ENCODE data around the gene ZFP1. TPM values are rescaled to one million over a fixed set of nuclear protein-coding genes. Genes with fewer than 3 reads are reported as not detected.

Gene ZFP1
- total RNA-seq, 1 experiment from 2014 or later, result 15.3 TPM

GRCh38 chr16:75111514-75111940 lies 36.8 kb upstream of the ZFP1 start:
- Mint-ChIP-seq H3K36me3 (ENCODE audit: insufficient read depth in 1 of 3, low read depth in 3 of 3) (peaks cover 2 to 10% (median 6%) of the 10 kb centered on the region in 3 experiments; a peak in 5 of 7 replicates), H3K27me3 (ENCODE audit: low read depth) (peaks cover 4% of the 10 kb centered on the region; the same call in 1 of the 2 replicates), H3K4me3 (peak overlapping the region in 1 of 2 experiments; percentile 38; a peak in 2 of 5 replicates), H3K9me3 (no peaks in the 10 kb centered on the region), H3K4me1 (peaks cover 44 to 57% of the 10 kb centered on the region in 2 experiments), H3K27ac (peak overlapping the region in 2 of 3 experiments; percentile 57 to 82; a peak in 3 of 7 replicates)
- Histone ChIP-seq H4K5ac (ENCODE audit: insufficient read length, low read depth, low read length) (no peak overlapping the region), H3K27me3 (ENCODE audit: insufficient read depth, low read length) (no peaks in the 10 kb centered on the region), H3K14ac (ENCODE audit: insufficient read depth, low read length) (no peak overlapping the region), H3T11ph (ENCODE audit: low read length) (no peak overlapping the region), H2AFZ (ENCODE audit: low read length) (no peak overlapping the region), H2BK15ac (ENCODE audit: low read depth, low read length) (no peak overlapping the region), H3K79me1 (ENCODE audit: insufficient read depth, low read depth, low read length, poor library complexity, severe bottlenecking) (no peaks in the 10 kb centered on the region), H3K4ac (ENCODE audit: low read depth, low read length) (no peak overlapping the region), H3K23me2 (ENCODE audit: insufficient read length, low read depth, low read length, poor library complexity, severe bottlenecking) (no peaks in the 10 kb centered on the region), H2BK120ac (ENCODE audit: low read depth, low read length, poor library complexity, severe bottlenecking) (no peak overlapping the region), H4K91ac (ENCODE audit: insufficient read length, low read depth, low read length) (no peak overlapping the region), H2BK5ac (ENCODE audit: insufficient read length, low read length) (no peak overlapping the region), H3K27ac (ENCODE audit: insufficient read length, low read depth, low read length) (no peak overlapping the region), H4K20me1 (ENCODE audit: control insufficient read depth, insufficient read depth, insufficient read length) (no peaks in the 10 kb centered on the region), H3K9ac (ENCODE audit: extremely low read depth, insufficient read length, low read length) (no peak overlapping the region), H3K9me3 (ENCODE audit: control insufficient read depth, low read depth, low read length) (no peaks in the 10 kb centered on the region), H4K8ac (replicated peaks; ENCODE audit: insufficient read length, low read depth, low read length) (no peak overlapping the region), H3K56ac (ENCODE audit: insufficient read length, low read depth, low read length) (no peak overlapping the region), H3K79me2 (ENCODE audit: insufficient read depth, low read length) (no peaks in the 10 kb centered on the region), H2AK5ac (ENCODE audit: insufficient read length, low read length) (no peak overlapping the region), H3K4me1 (ENCODE audit: insufficient read depth, low read length) (peaks cover 6% of the 10 kb centered on the region; the same call in 1 of the 2 replicates), H2BK20ac (ENCODE audit: low read depth, low read length, poor library complexity, severe bottlenecking) (no peak overlapping the region), H3K4me2 (ENCODE audit: insufficient read depth, insufficient read length, low read length) (no peak overlapping the region), H3K23ac (ENCODE audit: insufficient read length, low read depth, low read length) (no peak overlapping the region), H3K18ac (ENCODE audit: insufficient read length, low read depth, low read length) (no peak overlapping the region), H2BK12ac (ENCODE audit: insufficient read length, low read depth, low read length) (no peak overlapping the region)
- no CpG with 5 or more reads among the region's 7 CpGs for WGBS (ENCODE audit: extremely low coverage, insufficient read length, low lambda C conversion rate)
- no peak; the same call in 1 of the 3 replicates for TF ChIP-seq CTCF (conservative IDR thresholded peaks at IDR 0.05)
- DNase-seq, result peak; percentile 34
